Astrocyte (in vitro differentiated cells and primary cell): ENCODE measurements around the gene WIPF3. TPM values are rescaled to one million over a fixed set of nuclear protein-coding genes. Genes with fewer than 3 reads are reported as not detected.

Experiments
- DNase-seq: peaks from one replicate; pipeline ENCODE4 v3.0.0-alpha.2; 2010; ENCODE audit warnings: low read depth
- FAIRE-seq: peaks from 2 replicates; lab custom pipeline; 2011; peaks lifted over from hg19 to GRCh38; lab: Jason Lieb, UNC
- H2AFZ ChIP-seq: 2 replicates; pipeline ENCODE4 v1.6.0; 2012; ENCODE audit warnings: low read depth, low read length, inconsistent platforms
- H3K27ac ChIP-seq: 2 replicates; pipeline ENCODE4 v1.5.1; 2011; ENCODE audit warnings: low read depth, low read length, inconsistent platforms
- H3K27me3 ChIP-seq: 2 replicates; pipeline ENCODE4 v1.6.0; 2011; ENCODE audit warnings: low read length, inconsistent platforms; ENCODE audit not compliant: insufficient read depth
- H3K36me3 ChIP-seq: 2 replicates; pipeline ENCODE4 v1.5.1; 2011; ENCODE audit warnings: low read length, inconsistent platforms; ENCODE audit not compliant: insufficient read depth
- H3K4me1 ChIP-seq: 2 replicates; pipeline ENCODE4 v1.5.1; 2011; ENCODE audit warnings: low read length, inconsistent platforms; ENCODE audit not compliant: insufficient read depth
- H3K4me2 ChIP-seq: 2 replicates; pipeline ENCODE4 v1.6.0; 2012; ENCODE audit warnings: low read length, inconsistent platforms
- H3K4me3 ChIP-seq: 2 replicates; pipeline ENCODE4 v1.5.1; 2011; ENCODE audit warnings: low read depth, mild to moderate bottlenecking, low read length, inconsistent platforms; ENCODE audit not compliant: insufficient read depth
- H3K79me2 ChIP-seq: 2 replicates; pipeline ENCODE4 v1.6.0; 2012; ENCODE audit warnings: mild to moderate bottlenecking, low read length, inconsistent platforms; ENCODE audit not compliant: insufficient read depth
- H3K9ac ChIP-seq: 2 replicates; pipeline ENCODE4 v1.6.0; 2012; ENCODE audit warnings: mild to moderate bottlenecking, low read length, inconsistent platforms
- H3K9me3 ChIP-seq: 2 replicates; pipeline ENCODE4 v1.5.1; 2012; ENCODE audit warnings: low read depth, mild to moderate bottlenecking, low read length, inconsistent platforms; ENCODE audit not compliant: insufficient read depth
- H4K20me1 ChIP-seq: 2 replicates; pipeline ENCODE4 v1.6.0; 2012; ENCODE audit warnings: low read length, inconsistent platforms; ENCODE audit not compliant: insufficient read depth
- H3K27ac Mint-ChIP-seq: one replicate; pipeline ENCODE4 v1.8.0; 2021; ENCODE audit warnings: mild to moderate bottlenecking, mixed read lengths; ENCODE audit not compliant: unreplicated experiment
- H3K27me3 Mint-ChIP-seq: one replicate; pipeline ENCODE4 v1.8.0; 2021; ENCODE audit warnings: low read depth, mixed read lengths; ENCODE audit not compliant: unreplicated experiment
- H3K36me3 Mint-ChIP-seq: one replicate; pipeline ENCODE4 v1.8.0; 2021; ENCODE audit warnings: low read depth, mixed read lengths; ENCODE audit not compliant: unreplicated experiment
- H3K4me1 Mint-ChIP-seq: one replicate; pipeline ENCODE4 v1.8.0; 2021; ENCODE audit warnings: low read depth, mixed read lengths; ENCODE audit not compliant: unreplicated experiment
- H3K4me3 Mint-ChIP-seq: one replicate; pipeline ENCODE4 v1.8.0; 2021; ENCODE audit warnings: mild to moderate bottlenecking, moderate library complexity, mixed read lengths; ENCODE audit not compliant: unreplicated experiment
- H3K9me3 Mint-ChIP-seq: one replicate; pipeline ENCODE4 v1.8.0; 2021; ENCODE audit warnings: mild to moderate bottlenecking, mixed read lengths; ENCODE audit not compliant: unreplicated experiment
- EZH2 ChIP-seq: IDR thresholded peaks from 2 replicates; pipeline ENCODE4 v1.6.1; 2012; ENCODE audit warnings: mild to moderate bottlenecking, low read length, inconsistent platforms; ENCODE audit not compliant: insufficient read depth
- total RNA-seq: library from RNA; stranded (reverse); gene quantifications from 2 replicates; pipeline ENCODE4 v1.2.1, GENCODE V29; 2021
- TF ChIP-seq, protein P1 (sequence below): IDR thresholded peaks from 2 replicates; pipeline ENCODE4 v1.5.1; 2011; ENCODE audit warnings: low read depth, mild to moderate bottlenecking, inconsistent platforms, low read length, moderate library complexity; ENCODE audit not compliant: insufficient read depth

The WIPF3 gene
- total RNA-seq, 1 donor from 2014 or later: 1.0 TPM

- Mint-ChIP-seq H3K36me3 (peaks cover 3% of the 10 kb centered on the region), H3K27ac (no peak overlapping the region), H3K4me3 (no peak overlapping the region), H3K27me3 (no peaks in the 10 kb centered on the region), H3K9me3 (no peaks in the 10 kb centered on the region), H3K4me1 (peaks cover 20% of the 10 kb centered on the region)
- H4K20me1 ChIP-seq: no peaks in the 10 kb centered on the region
- no peak overlapping the region for H3K4me3 ChIP-seq
- H3K27me3 ChIP-seq: no peaks in the 10 kb centered on the region
- FAIRE-seq (no peak), DNase-seq (no peak)
- H3K36me3 ChIP-seq: no peaks in the 10 kb centered on the region
- no peak overlapping the region for H3K27ac ChIP-seq
- H3K4me2 ChIP-seq: no peak overlapping the region
- H3K4me1 ChIP-seq: peaks cover 2% of the 10 kb centered on the region
- H3K9ac ChIP-seq: no peak overlapping the region
- no peaks in the 10 kb centered on the region for H3K79me2 ChIP-seq
- H2AFZ ChIP-seq: no peak overlapping the region
- no peaks in the 10 kb centered on the region for H3K9me3 ChIP-seq
- TF ChIP-seq EZH2: no peak
- TF ChIP-seq, protein P1, sequence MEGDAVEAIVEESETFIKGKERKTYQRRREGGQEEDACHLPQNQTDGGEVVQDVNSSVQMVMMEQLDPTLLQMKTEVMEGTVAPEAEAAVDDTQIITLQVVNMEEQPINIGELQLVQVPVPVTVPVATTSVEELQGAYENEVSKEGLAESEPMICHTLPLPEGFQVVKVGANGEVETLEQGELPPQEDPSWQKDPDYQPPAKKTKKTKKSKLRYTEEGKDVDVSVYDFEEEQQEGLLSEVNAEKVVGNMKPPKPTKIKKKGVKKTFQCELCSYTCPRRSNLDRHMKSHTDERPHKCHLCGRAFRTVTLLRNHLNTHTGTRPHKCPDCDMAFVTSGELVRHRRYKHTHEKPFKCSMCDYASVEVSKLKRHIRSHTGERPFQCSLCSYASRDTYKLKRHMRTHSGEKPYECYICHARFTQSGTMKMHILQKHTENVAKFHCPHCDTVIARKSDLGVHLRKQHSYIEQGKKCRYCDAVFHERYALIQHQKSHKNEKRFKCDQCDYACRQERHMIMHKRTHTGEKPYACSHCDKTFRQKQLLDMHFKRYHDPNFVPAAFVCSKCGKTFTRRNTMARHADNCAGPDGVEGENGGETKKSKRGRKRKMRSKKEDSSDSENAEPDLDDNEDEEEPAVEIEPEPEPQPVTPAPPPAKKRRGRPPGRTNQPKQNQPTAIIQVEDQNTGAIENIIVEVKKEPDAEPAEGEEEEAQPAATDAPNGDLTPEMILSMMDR: no peak
Observed at GRCh38 chr7:29860186-29860585, 53.9 kb downstream of the WIPF3 start.

GRCh38 chr7:29861884-29862283 is 55.6 kb downstream of the WIPF3 start:
- H2AFZ ChIP-seq: no peak overlapping the region
- peaks cover 3% of the 10 kb centered on the region for H3K36me3 Mint-ChIP-seq
- FAIRE-seq (no peak), DNase-seq (no peak)
- TF ChIP-seq, protein P1: no peak
- TF ChIP-seq EZH2: no peak
- H3K27me3 ChIP-seq: no peaks in the 10 kb centered on the region
- no peak overlapping the region for H3K4me3 Mint-ChIP-seq
- no peaks in the 10 kb centered on the region for H3K9me3 ChIP-seq
- no peaks in the 10 kb centered on the region for H3K9me3 Mint-ChIP-seq
- no peaks in the 10 kb centered on the region for H3K27me3 Mint-ChIP-seq
- no peaks in the 10 kb centered on the region for H3K79me2 ChIP-seq
- H3K27ac ChIP-seq: no peak overlapping the region
- no peak overlapping the region for H3K4me3 ChIP-seq
- H3K9ac ChIP-seq: no peak overlapping the region
- H3K4me1 ChIP-seq: peaks cover 12% of the 10 kb centered on the region
- H3K27ac Mint-ChIP-seq: no peak overlapping the region
- H3K4me2 ChIP-seq: no peak overlapping the region
- peaks cover 28% of the 10 kb centered on the region for H3K4me1 Mint-ChIP-seq
- H4K20me1 ChIP-seq: no peaks in the 10 kb centered on the region
- H3K36me3 ChIP-seq: no peaks in the 10 kb centered on the region

GRCh38 chr7:29864656-29865055 is 58.3 kb downstream of the WIPF3 start:
- Histone ChIP-seq H3K79me2 (no peaks in the 10 kb centered on the region), H3K4me1 (peaks cover 12% of the 10 kb centered on the region), H3K9ac (no peak overlapping the region), H4K20me1 (no peaks in the 10 kb centered on the region), H3K27me3 (no peaks in the 10 kb centered on the region), H3K9me3 (no peaks in the 10 kb centered on the region), H3K27ac (no peak overlapping the region), H3K4me3 (no peak overlapping the region), H3K36me3 (no peaks in the 10 kb centered on the region), H3K4me2 (no peak overlapping the region), H2AFZ (no peak overlapping the region)
- no peak for DNase-seq
- Mint-ChIP-seq H3K27me3 (no peaks in the 10 kb centered on the region), H3K36me3 (peaks cover 2% of the 10 kb centered on the region), H3K27ac (no peak overlapping the region), H3K4me3 (no peak overlapping the region), H3K9me3 (no peaks in the 10 kb centered on the region), H3K4me1 (peaks cover 12% of the 10 kb centered on the region)
- no peak for FAIRE-seq
- TF ChIP-seq, protein P1: no peak
- no peak for TF ChIP-seq EZH2
